ENCODE measurements around the gene HM13. TPM values are rescaled to one million over a fixed set of nuclear protein-coding genes. Genes with fewer than 3 reads are reported as not detected.

The HM13 gene
- total and polyA plus RNA-seq, 8 donors, result 139 to 286 (median 184) TPM

GRCh38 chr20:31615416-31615815 is 101.2 kb downstream of the HM13 start:
- no peak for FAIRE-seq
- ATAC-seq, result no peak
- Histone ChIP-seq H3K4me3 (no peak overlapping the region), H3K9me3 (no peaks in the 10 kb centered on the region), H3K4me1 (peaks cover 0 to 10% (median 0%) of the 10 kb centered on the region in 3 donors), H3K27ac (no peak overlapping the region), H3K27me3 (no peaks in the 10 kb centered on the region), H3K36me3 (no peaks in the 10 kb centered on the region)
- no peak for TF ChIP-seq CTCF (IDR thresholded peaks at IDR 0.05)
- intact Hi-C loops (cut with DNase I), result loop anchor here in 1 of 3 donors (10.0 kb wide), 1 partner anchor 61 kb away; no protein-coding TSS in a partner anchor
- 83 to 87% methylated on average over 8 of the region's 8 CpGs for WGBS, 2 donors
- DNase-seq, result no peak

- 84 to 86% methylated on average over 6 of the region's 6 CpGs for WGBS, 2 donors
- H3K9me3 ChIP-seq, result no peaks in the 10 kb centered on the region
- H3K27me3 ChIP-seq, result no peaks in the 10 kb centered on the region
- TF ChIP-seq CTCF (IDR thresholded peaks at IDR 0.05), result no peak
- peaks cover 0 to 4% (median 0%) of the 10 kb centered on the region in 3 donors for H3K4me1 ChIP-seq
- no peak for DNase-seq
- H3K4me3 ChIP-seq, result no peak overlapping the region
- H3K36me3 ChIP-seq, result no peaks in the 10 kb centered on the region
- intact Hi-C loops (cut with DNase I), result loop anchor here in 1 of 3 donors (10.0 kb wide), 1 partner anchor 63 kb away; no protein-coding TSS in a partner anchor
- H3K27ac ChIP-seq, result no peak overlapping the region
- ATAC-seq, result no peak
- FAIRE-seq, result no peak
Observed at GRCh38 chr20:31617432-31618104, 103.3 kb downstream of the HM13 start.

Small RNAs within 50 kb of the gene (microRNA-seq; reads per million reads assigned to microRNA genes)
- gene MIR3193, result 0 reads per million in 2 donors

Other genes with a start within 250 kb of the HM13 start
- not detected for gene DEFB116, start 205.9 kb upstream of the HM13 start, total RNA-seq
- not detected for gene DEFB116, start 205.9 kb upstream of the HM13 start, polyA plus RNA-seq
- not detected for gene DEFB118, start 145.8 kb upstream of the HM13 start, total RNA-seq
- not detected for gene DEFB118, start 145.8 kb upstream of the HM13 start, polyA plus RNA-seq
- not detected for gene DEFB119, start 123.9 kb upstream of the HM13 start, total RNA-seq
- not detected for gene DEFB119, start 123.9 kb upstream of the HM13 start, polyA plus RNA-seq
- not detected for gene DEFB121, start 108.2 kb upstream of the HM13 start, total RNA-seq
- gene DEFB121, start 108.2 kb upstream of the HM13 start, polyA plus RNA-seq, result not detected
- gene DEFB123, start 73.8 kb upstream of the HM13 start, total RNA-seq, result not detected
- not detected for gene DEFB123, start 73.8 kb upstream of the HM13 start, polyA plus RNA-seq
- gene DEFB124, start 39.3 kb upstream of the HM13 start, total RNA-seq, result under 1 TPM in 1 of 6 donors, not detected in 5; 0.32 TPM
- not detected for gene DEFB124, start 39.3 kb upstream of the HM13 start, polyA plus RNA-seq
- under 1 TPM in 5 of 6 donors, not detected in 1; 0.14 to 0.56 (median 0.26) TPM for gene REM1, start 39.2 kb upstream of the HM13 start, total RNA-seq
- gene REM1, start 39.2 kb upstream of the HM13 start, polyA plus RNA-seq, result 1 to 10 TPM in 1 of 2 donors, under 1 TPM in 1; 0.87 to 1.7 TPM
- gene ID1, start 90.8 kb downstream of the HM13 start, total RNA-seq, result 10 to 100 TPM in 5 of 6 donors, 1 to 10 TPM in 1; 9.5 to 39.3 (median 17.4) TPM
- gene ID1, start 90.8 kb downstream of the HM13 start, polyA plus RNA-seq, result 10 to 100 TPM; 50.9 to 64.7 TPM
- under 1 TPM in 5 of 6 donors, not detected in 1; 0.28 to 0.94 (median 0.60) TPM for gene COX4I2, start 123.5 kb downstream of the HM13 start, total RNA-seq
- gene COX4I2, start 123.5 kb downstream of the HM13 start, polyA plus RNA-seq, result 1 to 10 TPM; 3.7 to 7.8 TPM
- 10 to 100 TPM; 27.3 to 59.8 (median 40.0) TPM for gene BCL2L1, start 208.4 kb downstream of the HM13 start, total RNA-seq
- 10 to 100 TPM; 40.8 to 55.5 TPM for gene BCL2L1, start 208.4 kb downstream of the HM13 start, polyA plus RNA-seq
- 1 to 10 TPM in 1 of 6 donors, under 1 TPM in 4, not detected in 1; 0.20 to 1.5 (median 0.79) TPM for gene TPX2, start 224.8 kb downstream of the HM13 start, total RNA-seq
- gene TPX2, start 224.8 kb downstream of the HM13 start, polyA plus RNA-seq, result under 1 TPM; 0.04 to 0.12 TPM